Measurements from ENCODE around the gene VWF.

Gene VWF

GRCh38 chr12:6076776-6077691 is 47.4 kb downstream of the VWF start:
- FAIRE-seq: no peak

GRCh38 chr12:6076346-6076745 is 48.1 kb downstream of the VWF start:
- no peak for FAIRE-seq

- no peak for FAIRE-seq
These were observed 49.4 kb downstream of the VWF start for GRCh38 chr12:6074979-6075585.

GRCh38 chr12:6074427-6074826 is 50.0 kb downstream of the VWF start:
- no peak for FAIRE-seq

- FAIRE-seq: no peak
These were observed 51.0 kb downstream of the VWF start for GRCh38 chr12:6073426-6073825.

GRCh38 chr12:6072302-6072752 is 52.1 kb downstream of the VWF start:
- no peak for FAIRE-seq

- no peak for FAIRE-seq
These were observed 52.9 kb downstream of the VWF start for GRCh38 chr12:6071589-6071988.

GRCh38 chr12:6070472-6071257 is 53.8 kb downstream of the VWF start:
- FAIRE-seq: no peak

- FAIRE-seq: no peak
These were observed 54.9 kb downstream of the VWF start for GRCh38 chr12:6069437-6070093.

- no peak for FAIRE-seq
These were observed 56.2 kb downstream of the VWF start for GRCh38 chr12:6068227-6068626.

GRCh38 chr12:6067152-6067916 is 57.1 kb downstream of the VWF start:
- no peak for FAIRE-seq

GRCh38 chr12:6066651-6067050 is 57.8 kb downstream of the VWF start:
- no peak for FAIRE-seq

- FAIRE-seq: no peak
These were observed 58.6 kb downstream of the VWF start for GRCh38 chr12:6065863-6066199.

GRCh38 chr12:6065131-6065862 is 59.2 kb downstream of the VWF start:
- FAIRE-seq: no peak

- FAIRE-seq: no peak
These were observed 61.4 kb downstream of the VWF start for GRCh38 chr12:6062757-6063735.

- FAIRE-seq: no peak
These were observed 62.1 kb downstream of the VWF start for GRCh38 chr12:6062395-6062756.

- FAIRE-seq: peak; percentile 53
These were observed 62.8 kb downstream of the VWF start for GRCh38 chr12:6061660-6062059.

GRCh38 chr12:6059860-6060565 is 64.5 kb downstream of the VWF start:
- no peak for FAIRE-seq

- no peak for FAIRE-seq
These were observed 65.2 kb downstream of the VWF start for GRCh38 chr12:6059221-6059620.

Measured in endometrium (tissue), 2 donors.